ENCODE data around the gene SRRD.

SRRD gene

GRCh38 chr22:26484360-26484706 lies 656 bp downstream of the SRRD start:
- DNase-seq = no peak

GRCh38 chr22:26485013-26485412 lies 1.3 kb downstream of the SRRD start:
- no peak for DNase-seq

DNA sequence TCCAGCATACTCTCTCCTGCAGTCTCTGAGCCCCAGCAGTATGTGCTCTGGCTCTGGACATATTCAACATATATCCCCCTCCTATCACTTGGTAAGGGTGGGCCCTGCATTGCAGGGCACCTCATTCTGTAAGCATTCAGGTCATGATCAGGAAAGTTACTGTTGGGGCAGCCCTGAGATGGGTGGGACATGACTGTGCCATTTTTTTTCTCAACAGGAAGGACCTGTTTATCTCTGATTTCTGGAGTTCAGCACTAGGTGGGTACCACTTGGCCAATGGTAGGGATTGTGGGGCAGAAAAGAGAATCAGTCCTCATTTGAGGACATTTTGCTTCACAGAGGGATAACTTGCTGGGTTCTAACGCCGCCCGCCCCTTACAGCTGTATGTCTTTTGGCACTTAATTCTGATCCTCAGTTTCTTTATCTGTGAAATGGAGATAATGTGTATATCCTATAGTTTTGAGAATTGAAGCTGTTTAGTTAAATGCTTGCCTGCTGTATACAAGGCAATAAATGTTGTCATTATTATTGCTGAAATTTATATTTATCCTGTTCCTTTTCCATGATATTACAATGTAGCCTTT lies 2.2 kb downstream of the SRRD start:
- DNase-seq = no peak

GRCh38 chr22:26486394-26486793 lies 2.7 kb downstream of the SRRD start:
- no peak for DNase-seq

DNA sequence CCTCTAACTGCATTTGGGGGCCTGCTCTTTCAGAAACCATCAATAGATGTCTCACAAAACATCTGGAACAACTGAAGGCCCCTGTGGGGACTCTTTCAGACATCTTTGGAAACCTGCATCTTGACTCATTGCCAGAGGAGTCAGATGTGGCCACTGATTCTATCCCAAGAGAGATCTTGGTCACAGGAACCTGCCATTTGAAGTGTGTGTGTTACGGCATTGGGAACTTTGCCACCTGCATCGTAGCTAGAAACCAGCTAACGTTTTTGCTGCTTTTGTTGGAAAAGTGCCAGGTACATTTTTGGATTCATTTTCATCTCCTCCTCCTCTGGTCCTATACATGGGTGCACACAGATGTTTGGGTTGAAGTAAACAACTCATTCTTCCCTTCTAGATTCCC lies 4.3 kb downstream of the SRRD start:
- DNase-seq = no peak

GRCh38 chr22:26489447-26490036 lies 5.9 kb downstream of the SRRD start:
- DNase-seq = no peak

GRCh38 chr22:26492220-26492619 lies 8.5 kb downstream of the SRRD start:
- no peak for DNase-seq

DNA sequence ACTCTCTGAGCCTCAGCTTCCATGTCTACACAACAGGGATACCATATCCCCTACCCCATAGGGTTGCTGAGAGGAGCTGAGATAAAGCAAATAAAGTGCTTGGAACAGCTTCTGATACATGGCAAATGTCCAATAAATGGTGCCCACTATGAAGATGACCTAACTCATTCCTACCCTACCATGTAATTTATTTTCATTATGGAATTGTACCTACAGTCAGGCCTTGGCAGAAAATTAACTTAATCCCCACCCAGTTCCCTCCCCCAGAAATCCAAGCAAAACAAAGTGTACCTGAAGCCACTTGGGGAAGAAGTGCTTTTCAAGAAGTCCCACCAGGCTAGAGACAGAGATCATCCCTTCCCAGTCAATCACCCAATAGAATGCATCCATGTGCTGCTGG lies 10.8 kb downstream of the SRRD start:
- no peak for DNase-seq

- no peak for DNase-seq
Measured at GRCh38 chr22:26496456-26496855, 12.8 kb downstream of the SRRD start.

DNA sequence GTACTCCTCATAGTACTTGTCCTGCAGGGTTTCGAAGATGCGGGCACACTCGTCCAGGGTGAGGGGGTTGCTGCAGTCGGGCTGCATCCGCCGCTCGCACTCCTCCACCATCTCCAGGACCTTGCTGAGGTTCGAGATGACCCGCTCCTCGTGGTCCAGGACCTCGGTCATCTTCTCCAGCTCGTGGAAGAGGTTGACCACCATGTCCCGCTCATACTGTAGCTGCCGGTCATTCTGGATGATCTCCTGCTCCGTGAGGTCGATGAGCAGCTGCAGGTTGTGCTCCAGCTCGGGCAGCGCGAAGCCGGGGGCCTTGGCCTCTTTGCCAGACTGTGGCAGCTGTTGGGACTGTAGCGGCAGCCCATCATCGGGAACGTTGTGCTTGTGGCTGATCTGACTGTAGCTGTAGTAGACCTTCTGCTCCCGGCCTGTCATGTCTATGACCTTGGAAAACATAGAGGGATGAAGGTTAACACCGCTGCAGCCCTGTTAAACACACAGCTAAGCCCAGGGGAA lies 15.6 kb downstream of the SRRD start:
- no peak for DNase-seq

DNA sequence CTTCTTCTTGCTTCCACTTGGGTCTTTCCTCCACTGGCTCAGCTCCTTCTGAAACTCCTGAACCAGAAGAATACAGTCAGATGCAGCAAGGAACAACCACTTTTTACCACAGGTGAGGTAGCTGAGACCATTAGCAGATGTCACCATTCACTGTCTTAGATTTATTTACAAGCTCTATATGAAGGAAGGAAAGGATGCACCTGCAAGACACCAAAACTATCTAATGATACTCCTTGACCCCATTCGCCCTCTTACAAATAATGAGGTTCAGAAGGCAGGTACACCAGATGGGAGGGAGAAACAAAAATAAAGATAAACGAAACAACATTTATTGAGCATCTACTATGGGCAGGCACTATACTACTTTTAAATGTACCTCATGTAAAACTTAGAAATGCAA lies 18.3 kb downstream of the SRRD start:
- DNase-seq = no peak

- DNase-seq = peak; percentile 83
Measured at GRCh38 chr22:26502688-26503561, 19.2 kb downstream of the SRRD start.

DNA sequence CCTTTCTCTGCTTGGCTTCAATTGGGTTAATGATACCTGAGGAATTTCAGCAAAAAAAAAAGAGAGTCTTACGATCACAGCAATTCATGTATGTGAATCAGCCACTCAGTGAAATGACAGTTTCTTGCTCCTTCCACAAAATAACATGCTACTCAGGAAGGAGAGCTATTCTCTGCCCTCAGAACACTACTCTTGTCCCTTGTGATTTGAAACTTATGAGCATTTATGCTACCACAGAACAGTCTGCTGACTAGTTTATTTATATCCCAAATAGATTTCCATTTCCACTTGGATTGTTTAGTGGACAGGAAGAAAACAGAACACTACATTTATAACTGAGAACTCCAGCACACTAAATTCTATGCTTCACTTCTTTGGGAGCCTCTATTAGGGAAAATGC lies 20.1 kb downstream of the SRRD start:
- DNase-seq = no peak

DNA sequence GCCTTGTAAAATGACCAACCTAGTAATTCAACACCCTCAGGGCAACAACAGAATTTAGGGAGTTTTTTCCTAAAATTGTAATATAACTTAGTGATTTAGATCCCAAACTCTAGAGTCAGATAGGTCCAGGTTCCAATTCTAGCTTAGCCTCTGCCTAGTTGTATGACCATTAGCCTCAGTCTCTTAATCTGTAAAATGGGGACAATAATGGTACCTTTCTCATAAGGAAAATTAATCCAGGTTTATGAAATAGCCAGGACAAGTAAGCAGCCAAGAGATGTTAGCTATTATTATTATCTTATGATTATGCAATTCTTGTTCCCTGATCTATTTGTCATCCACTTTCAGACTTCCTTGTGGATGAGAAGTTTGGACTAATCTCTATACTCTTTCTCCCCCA lies 24.5 kb downstream of the SRRD start:
- DNase-seq = no peak

GRCh38 chr22:26512149-26512793 lies 28.6 kb downstream of the SRRD start, which contains the start of gene TFIP11:
TFIP11 (minus strand) TSS chr22:26512473; CDS start chr22:26510272, 2,201 bp downstream.
- DNase-seq = peak; percentile 97

DNA sequence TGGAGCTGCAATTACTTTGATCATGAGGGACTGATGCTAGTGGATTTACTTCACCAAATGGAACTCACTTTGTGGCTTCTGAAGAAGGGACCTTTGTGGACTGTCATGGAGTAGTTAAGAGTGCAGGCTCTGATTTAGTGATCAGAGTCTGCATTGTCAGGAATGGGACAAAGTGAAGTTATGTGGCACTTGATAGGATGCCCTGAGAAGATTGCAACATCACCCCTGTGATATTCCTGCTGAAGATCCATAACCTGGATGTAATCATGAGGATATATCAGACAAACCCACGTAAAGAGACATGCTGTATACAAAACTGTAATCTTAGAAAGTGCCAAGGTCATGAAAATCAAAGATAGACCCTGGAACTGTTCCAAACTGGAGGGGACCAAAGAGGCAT lies 30.2 kb downstream of the SRRD start:
- DNase-seq = no peak

GRCh38 chr22:26514419-26515161 lies 30.9 kb downstream of the SRRD start:
- no peak for DNase-seq

- DNase-seq = no peak
Measured at GRCh38 chr22:26515931-26516330, 32.3 kb downstream of the SRRD start.

- DNase-seq = no peak
Measured at GRCh38 chr22:26516503-26516902, 32.8 kb downstream of the SRRD start.

- DNase-seq = no peak
Measured at GRCh38 chr22:26517429-26517828, 33.8 kb downstream of the SRRD start.

DNA sequence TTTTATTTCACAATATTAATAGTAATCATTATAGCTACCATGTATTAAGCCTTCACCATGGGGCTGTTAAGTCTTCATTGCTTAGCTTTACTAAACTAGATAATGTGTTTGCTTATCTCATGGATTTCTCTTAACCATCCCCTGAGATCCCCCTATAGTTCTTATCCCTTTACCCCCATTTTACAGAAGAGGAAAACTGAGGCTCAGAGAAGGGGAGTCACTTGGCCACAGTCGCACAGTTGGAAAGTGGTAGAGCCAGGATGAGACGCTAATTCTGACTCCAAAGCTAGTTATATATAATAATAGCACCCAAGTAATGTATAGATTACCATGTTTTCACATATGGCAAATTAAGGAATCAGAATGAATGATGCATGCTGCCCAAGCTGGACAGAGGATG lies 38.3 kb downstream of the SRRD start:
- DNase-seq = no peak

DNA sequence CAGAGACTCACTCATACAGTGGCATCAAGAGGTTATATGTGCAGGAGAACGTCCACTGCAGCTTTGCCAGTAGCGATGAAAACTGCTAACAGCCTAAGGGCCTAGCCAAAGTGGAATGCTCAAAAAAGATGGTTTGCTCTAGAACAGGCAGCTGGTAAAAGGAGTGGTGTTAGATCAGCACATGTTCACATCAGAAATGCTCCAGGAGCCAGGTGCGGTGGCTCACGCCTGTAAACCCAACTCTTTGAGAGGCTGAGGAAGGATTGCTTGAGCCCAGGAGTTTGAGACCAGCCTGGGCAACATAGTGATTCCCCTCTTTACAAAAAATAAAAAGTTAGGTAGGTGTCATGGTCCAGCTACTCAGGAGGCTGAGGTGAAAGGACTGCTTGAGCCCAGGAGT lies 38.9 kb downstream of the SRRD start:
- no peak for DNase-seq

DNA sequence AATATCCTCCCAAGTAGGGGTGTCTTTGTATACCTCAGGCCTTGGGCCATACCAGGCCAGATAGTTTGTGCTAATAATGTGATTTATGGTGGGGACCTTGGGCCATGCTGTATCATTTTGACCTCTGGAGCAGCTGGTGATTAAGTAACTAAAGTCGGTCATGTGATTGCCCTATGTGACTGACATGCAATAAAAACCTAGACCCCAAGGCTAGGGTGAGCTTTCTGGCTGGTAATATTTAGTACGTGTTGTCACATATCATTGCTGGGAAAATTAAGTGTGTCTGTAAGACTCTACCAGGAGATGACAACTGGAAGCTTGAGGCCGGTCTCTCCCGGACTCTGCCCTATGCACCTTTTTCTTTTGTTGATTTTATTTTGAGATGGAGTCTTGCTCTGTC lies 41.2 kb downstream of the SRRD start:
- no peak for DNase-seq
